Type B pancreatic cell (in vitro differentiated cells): ENCODE data around the gene MYO10. TPM values are rescaled to one million over a fixed set of nuclear protein-coding genes. Genes with fewer than 3 reads are reported as not detected.

Source experiments
- DNase-seq: peaks from one replicate; pipeline ENCODE4 v3.0.0; 2021; ENCODE audit warnings: mixed read lengths; ENCODE audit not compliant: unreplicated experiment; ENCODE audit errors: extremely low spot score
- H3K27ac Mint-ChIP-seq: 2 replicates; pipeline ENCODE4 v1.8.0; 2021; ENCODE audit warnings: mild to moderate bottlenecking, mixed read lengths
- H3K27me3 Mint-ChIP-seq: 2 replicates; pipeline ENCODE4 v1.8.0; 2021; ENCODE audit warnings: mixed read lengths
- H3K36me3 Mint-ChIP-seq: 2 replicates; pipeline ENCODE4 v1.8.0; 2021; ENCODE audit warnings: mixed read lengths
- H3K4me1 Mint-ChIP-seq: one replicate; pipeline ENCODE4 v1.8.0; 2021; ENCODE audit warnings: mixed read lengths; ENCODE audit not compliant: unreplicated experiment
- H3K4me3 Mint-ChIP-seq: 2 replicates; pipeline ENCODE4 v1.8.0; 2021; ENCODE audit warnings: mild to moderate bottlenecking, mixed read lengths
- H3K9me3 Mint-ChIP-seq: 2 replicates; pipeline ENCODE4 v1.8.0; 2021; ENCODE audit warnings: mixed read lengths
- total RNA-seq: library from RNA; stranded (reverse); gene quantifications from 2 replicates; pipeline ENCODE4 v1.2.1, GENCODE V29; 2021; ENCODE audit warnings: low replicate concordance
- TF ChIP-seq, protein P1 (sequence below): fragments of 200-600 bp; sonication (generic); conservative IDR thresholded peaks from 2 replicates; pipeline ENCODE4 v1.5.0; 2021; ENCODE audit warnings: antibody characterized with exemption, mild to moderate bottlenecking

Gene MYO10
- total RNA-seq, 1 donor from 2014 or later = 52.5 TPM

DNA sequence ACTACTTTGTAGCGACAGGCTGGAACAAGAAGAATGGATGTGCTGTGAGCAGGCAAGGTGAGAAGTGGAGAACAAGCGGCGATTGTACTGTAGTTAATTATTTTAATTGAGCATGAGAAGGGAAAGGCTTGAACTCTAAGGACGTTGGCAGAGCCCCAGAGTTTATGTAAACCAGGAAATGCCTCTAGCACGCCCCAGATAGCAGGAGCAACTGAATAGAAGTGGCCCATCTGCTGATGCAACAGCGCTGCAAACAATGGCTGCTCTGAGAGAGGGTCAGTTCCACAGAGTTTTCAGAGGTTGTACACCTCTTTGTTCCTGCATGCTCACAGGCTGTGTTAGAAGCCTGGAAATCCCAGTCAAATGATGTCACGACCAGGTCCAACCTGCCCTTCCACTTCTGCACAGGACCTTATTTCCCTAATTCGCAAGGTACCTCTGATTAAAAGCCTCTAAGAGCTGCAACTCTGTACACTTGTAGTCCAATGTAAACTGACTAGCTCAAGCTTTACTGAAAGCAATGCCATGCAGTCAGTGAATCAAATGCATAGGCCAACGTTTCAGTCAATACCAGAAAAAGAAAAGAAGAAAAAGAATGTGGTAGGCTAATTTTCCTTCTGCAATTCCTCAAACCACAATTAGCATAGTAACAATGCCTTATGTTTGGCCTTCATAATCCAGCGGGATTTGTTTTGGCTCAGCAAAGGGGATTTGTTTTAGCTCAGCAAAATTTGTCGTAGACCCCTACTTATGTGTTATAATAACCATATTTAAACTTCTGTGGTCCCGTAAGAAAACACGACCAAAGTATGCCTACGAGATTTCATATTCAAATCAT, 199.7 kb downstream of the MYO10 start:
- no peaks in the 10 kb centered on the region for H3K9me3 Mint-ChIP-seq
- peaks cover 62% of the 10 kb centered on the region for H3K4me1 Mint-ChIP-seq
- TF ChIP-seq, protein P1, sequence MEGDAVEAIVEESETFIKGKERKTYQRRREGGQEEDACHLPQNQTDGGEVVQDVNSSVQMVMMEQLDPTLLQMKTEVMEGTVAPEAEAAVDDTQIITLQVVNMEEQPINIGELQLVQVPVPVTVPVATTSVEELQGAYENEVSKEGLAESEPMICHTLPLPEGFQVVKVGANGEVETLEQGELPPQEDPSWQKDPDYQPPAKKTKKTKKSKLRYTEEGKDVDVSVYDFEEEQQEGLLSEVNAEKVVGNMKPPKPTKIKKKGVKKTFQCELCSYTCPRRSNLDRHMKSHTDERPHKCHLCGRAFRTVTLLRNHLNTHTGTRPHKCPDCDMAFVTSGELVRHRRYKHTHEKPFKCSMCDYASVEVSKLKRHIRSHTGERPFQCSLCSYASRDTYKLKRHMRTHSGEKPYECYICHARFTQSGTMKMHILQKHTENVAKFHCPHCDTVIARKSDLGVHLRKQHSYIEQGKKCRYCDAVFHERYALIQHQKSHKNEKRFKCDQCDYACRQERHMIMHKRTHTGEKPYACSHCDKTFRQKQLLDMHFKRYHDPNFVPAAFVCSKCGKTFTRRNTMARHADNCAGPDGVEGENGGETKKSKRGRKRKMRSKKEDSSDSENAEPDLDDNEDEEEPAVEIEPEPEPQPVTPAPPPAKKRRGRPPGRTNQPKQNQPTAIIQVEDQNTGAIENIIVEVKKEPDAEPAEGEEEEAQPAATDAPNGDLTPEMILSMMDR = no peak
- peak overlapping the region; percentile 83 for H3K27ac Mint-ChIP-seq
- DNase-seq = no peak
- peaks cover 14% of the 10 kb centered on the region for H3K36me3 Mint-ChIP-seq
- H3K27me3 Mint-ChIP-seq = no peaks in the 10 kb centered on the region
- H3K4me3 Mint-ChIP-seq = peak overlapping the region; percentile 53

DNA sequence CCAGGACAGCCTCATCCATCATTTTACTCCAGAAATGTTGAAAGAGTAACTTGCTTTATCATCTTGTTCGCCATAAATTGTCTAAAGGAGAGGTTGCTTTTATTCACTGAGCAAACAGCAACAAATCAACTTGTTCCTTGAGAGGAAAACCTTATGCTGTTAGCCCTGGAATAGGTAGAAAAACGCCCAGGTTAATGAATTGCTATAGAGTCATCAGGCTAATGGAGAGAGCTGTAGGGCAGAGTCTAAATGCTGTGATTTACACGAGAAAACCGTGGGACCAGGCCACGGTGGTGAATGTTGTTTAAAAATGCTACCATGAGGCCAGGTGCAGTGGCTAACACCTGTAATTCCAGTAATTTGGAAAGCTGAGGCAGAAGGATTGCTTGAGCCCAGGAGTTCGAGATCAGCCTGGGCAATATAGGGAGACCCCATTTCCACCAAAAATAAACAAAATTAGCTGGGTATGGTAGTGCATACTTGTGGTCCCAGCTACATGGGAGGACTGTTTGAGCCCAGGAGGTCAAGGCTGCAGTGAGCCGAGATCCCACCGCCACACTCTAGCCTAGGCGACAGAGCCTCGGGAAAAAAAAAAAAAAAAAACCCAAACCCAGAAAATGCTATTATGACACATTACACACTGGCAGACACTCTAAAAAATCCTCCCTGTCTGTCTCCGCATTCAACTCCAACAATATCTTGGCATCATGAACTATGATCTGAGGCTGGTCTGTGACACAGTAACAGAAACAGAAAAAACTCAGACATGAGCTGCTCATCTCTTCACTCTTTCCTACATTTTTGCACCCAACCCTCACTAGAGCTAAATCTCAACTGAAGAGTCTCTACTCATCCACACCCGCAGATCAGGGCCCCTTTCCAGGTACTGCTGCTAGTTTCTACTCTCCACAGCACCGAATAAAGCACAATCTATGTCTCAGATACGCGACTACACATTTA, 200.7 kb downstream of the MYO10 start:
- no peak for DNase-seq
- no peaks in the 10 kb centered on the region for H3K27me3 Mint-ChIP-seq
- TF ChIP-seq, protein P1 = no peak
- H3K4me3 Mint-ChIP-seq = peak overlapping the region; percentile 53
- peaks cover 59% of the 10 kb centered on the region for H3K4me1 Mint-ChIP-seq
- no peaks in the 10 kb centered on the region for H3K9me3 Mint-ChIP-seq
- peaks cover 19% of the 10 kb centered on the region for H3K36me3 Mint-ChIP-seq
- peak overlapping the region; percentile 83 for H3K27ac Mint-ChIP-seq

DNA sequence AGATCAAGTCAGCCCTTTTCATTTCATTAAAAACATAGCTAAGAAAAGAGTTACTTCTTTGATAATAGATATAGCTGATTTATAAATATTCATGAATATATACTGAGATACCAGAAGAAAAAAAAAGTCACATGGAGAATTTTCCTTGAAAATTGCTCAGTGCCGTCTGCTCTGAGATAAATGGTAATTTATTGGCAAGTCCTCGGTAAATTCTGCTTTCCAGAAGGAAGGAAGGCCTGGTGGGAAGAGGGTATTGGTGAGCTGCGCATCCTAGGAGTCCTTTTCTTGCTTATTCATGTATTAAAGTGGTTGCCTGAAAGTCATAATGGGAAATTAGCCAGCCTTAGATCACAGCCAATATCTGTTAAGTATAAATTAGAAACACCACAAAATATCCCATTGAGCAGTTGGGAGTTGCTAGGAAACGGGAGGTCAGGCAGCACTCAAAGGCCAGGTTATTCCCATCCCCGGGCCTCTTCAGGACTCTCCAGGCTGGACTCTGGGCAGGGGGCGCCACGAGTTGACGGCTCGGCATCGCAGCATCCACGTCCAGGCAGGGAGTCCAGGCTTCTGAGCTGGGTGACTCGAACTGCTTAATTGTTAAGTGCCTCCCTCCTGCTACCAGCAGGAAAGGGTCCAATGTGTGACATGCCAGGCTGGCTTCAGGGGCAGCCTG, 202.6 kb downstream of the MYO10 start:
- TF ChIP-seq, protein P1 = no peak
- no peaks in the 10 kb centered on the region for H3K27me3 Mint-ChIP-seq
- no peak for DNase-seq
- H3K9me3 Mint-ChIP-seq = no peaks in the 10 kb centered on the region
- H3K27ac Mint-ChIP-seq = no peak overlapping the region
- H3K36me3 Mint-ChIP-seq = peaks cover 26% of the 10 kb centered on the region
- peaks cover 52% of the 10 kb centered on the region for H3K4me1 Mint-ChIP-seq
- H3K4me3 Mint-ChIP-seq = no peak overlapping the region

DNA sequence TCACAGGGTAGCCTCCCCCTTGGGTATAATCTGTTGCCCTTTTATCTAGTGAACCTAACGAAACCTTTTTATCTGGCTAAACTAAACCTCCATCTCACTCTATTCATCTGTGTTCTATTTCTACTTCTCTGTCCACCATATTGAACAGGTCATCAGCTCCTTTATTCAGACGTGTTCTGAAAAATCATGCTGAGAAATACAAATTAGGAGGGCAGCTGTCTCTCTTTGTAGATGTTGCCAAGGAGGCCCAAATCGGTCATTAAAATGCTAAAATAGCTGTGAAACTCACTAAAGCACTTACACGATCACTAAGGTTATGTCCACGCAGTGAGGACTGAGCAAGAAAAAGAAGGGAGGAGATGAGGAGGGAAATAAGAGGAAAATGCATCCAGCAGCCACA, 203.7 kb downstream of the MYO10 start:
- peaks cover 19% of the 10 kb centered on the region for H3K36me3 Mint-ChIP-seq

More for the DNA sequence above, 203.7 kb downstream of the MYO10 start:
- no peaks in the 10 kb centered on the region for H3K9me3 Mint-ChIP-seq
- no peak for DNase-seq
- H3K4me1 Mint-ChIP-seq = peaks cover 49% of the 10 kb centered on the region
- no peak overlapping the region for H3K4me3 Mint-ChIP-seq
- TF ChIP-seq, protein P1 = no peak
- H3K27ac Mint-ChIP-seq = no peak overlapping the region
- H3K27me3 Mint-ChIP-seq = no peaks in the 10 kb centered on the region
